HCT116 (cell line): ENCODE results near the gene ATG12. TPM values are rescaled to one million over a fixed set of nuclear protein-coding genes. Genes with fewer than 3 reads are reported as not detected.
A peak's percentile ranks its signal among the peaks of the same experiment; 100 is the strongest.

Experiments used
- ATAC-seq: fragments of 200-7000 bp; cut with Tn5 transposase; 2 replicates; pipeline ENCODE4 v1.9.1; 2020; ENCODE audit warnings: mild to moderate bottlenecking, moderate library complexity
- BruUV-seq: library from RNA; stranded (reverse); fragments of 400-500 nt; replicated peaks from 2 replicates; lab custom pipeline; 2021; lab: Mats Ljungman, UMichigan
- CTCF ChIA-PET: fragments of 300-600 bp; sonication (Branson Sonifier 250); formaldehyde crosslinking; loops from one replicate; lab custom pipeline; 2021; ENCODE audit warnings: antibody characterized with exemption; lab: Charles Lee
- POLR2A ChIA-PET: fragments of 300-600, 350-600 bp; sonication (Branson Sonifier 250); formaldehyde crosslinking; loops from one replicate; lab custom pipeline; 2021; ENCODE audit warnings: antibody characterized with exemption; lab: Charles Lee
- RAD21 ChIA-PET, 2 experiments: fragments of 300-600 bp; sonication (Branson Sonifier 250); formaldehyde crosslinking; loops; one replicate each; lab custom pipeline; 2023; ENCODE audit warnings: low total read pairs in 2 of 2; ENCODE audit not compliant: uncharacterized antibody in 2 of 2, unreplicated experiment in 2 of 2, low non-redundant PET in 1 of 2; lab: Charles Lee
- DNase-seq: peaks from one replicate; pipeline ENCODE4 v3.0.0-alpha.2; 2010; ENCODE audit warnings: low read depth, low spot score
- H2AFZ ChIP-seq: fragments of 200-600 bp; shearing (Covaris generic), sonication (generic); 2 replicates; pipeline ENCODE4 v1.6.1; 2017; ENCODE audit warnings: low read depth, mixed run types, mixed read lengths, antibody characterized with exemption, low read length; ENCODE audit not compliant: poor library complexity, severe bottlenecking
- H3K27ac ChIP-seq: 2 replicates; pipeline ENCODE4 v1.5.1; 2012; ENCODE audit warnings: low read depth, low read length
- H3K27me3 ChIP-seq: fragments of 200-600 bp; sonication (generic); 2 replicates; pipeline ENCODE4 v1.6.1; 2016; ENCODE audit warnings: mixed run types, low read length, mixed read lengths; ENCODE audit not compliant: insufficient read depth
- H3K36me3 ChIP-seq, 2 experiments: fragments of 200-500 bp in 1 of 2; fragments of 200-600 bp in 1 of 2; sonication (Bioruptor generic) in 1 of 2; sonication (generic) in 1 of 2; 2 replicates each; pipeline versions ENCODE4 v1.5.1 to v1.6.1; 2014 to 2016; ENCODE audit warnings: low read length in 2 of 2, inconsistent platforms in 1 of 2, mixed read lengths in 1 of 2, mixed run types in 1 of 2; ENCODE audit not compliant: insufficient read depth in 2 of 2, control insufficient read depth in 1 of 2
- H3K4me1 ChIP-seq, 2 experiments: fragments of 200-600 bp in 1 of 2; sonication (generic) in 1 of 2; 2 replicates each; pipeline versions ENCODE4 v1.5.1 to v1.6.1; 2012 to 2017; ENCODE audit warnings: low read length in 2 of 2, inconsistent platforms in 1 of 2, mild to moderate bottlenecking in 1 of 2, mixed read lengths in 1 of 2, mixed run types in 1 of 2, moderate library complexity in 1 of 2; ENCODE audit not compliant: insufficient read depth in 2 of 2, control insufficient read depth in 1 of 2
- H3K4me2 ChIP-seq: fragments of 200-600 bp; sonication (generic); 2 replicates; pipeline ENCODE4 v1.6.1; 2017; ENCODE audit warnings: mixed run types, low read length, mixed read lengths
- H3K4me3 ChIP-seq, 2 experiments: fragments of 200-600 bp in 1 of 2; sonication (generic) in 1 of 2; replicated peaks in 1 of 2; 2 replicates each; pipeline ENCODE4 v1.5.1; 2011 to 2016; ENCODE audit warnings: low read length in 2 of 2, control low read depth in 1 of 2, low read depth in 1 of 2, mild to moderate bottlenecking in 1 of 2, mixed read lengths in 1 of 2, mixed run types in 1 of 2
- H3K79me2 ChIP-seq: fragments of 200-600 bp; sonication (generic); 2 replicates; pipeline ENCODE4 v1.6.1; 2017; ENCODE audit warnings: mild to moderate bottlenecking, mixed run types, low read length, moderate library complexity, mixed read lengths; ENCODE audit not compliant: insufficient read depth
- H3K9ac ChIP-seq: fragments of 200-600 bp; sonication (generic); 2 replicates; pipeline ENCODE4 v1.6.1; 2016; ENCODE audit warnings: low read length, mixed read lengths
- H3K9me2 ChIP-seq: fragments of 200-600 bp; sonication (generic), shearing (Covaris generic); 2 replicates; pipeline ENCODE4 v1.6.1; 2017; ENCODE audit warnings: mixed run types, mild to moderate bottlenecking, moderate library complexity; ENCODE audit not compliant: insufficient read depth
- H3K9me3 ChIP-seq, 2 experiments: fragments of 200-500 bp in 1 of 2; fragments of 200-600 bp in 1 of 2; sonication (Bioruptor generic) in 1 of 2; sonication (generic) in 1 of 2; 2 replicates each; pipeline ENCODE4 v1.6.1; 2014 to 2017; ENCODE audit warnings: low read length in 2 of 2, mixed read lengths in 2 of 2, inconsistent platforms in 1 of 2, low read depth in 1 of 2, mild to moderate bottlenecking in 1 of 2, mixed run types in 1 of 2, moderate library complexity in 1 of 2; ENCODE audit not compliant: control insufficient read depth in 1 of 2, insufficient read depth in 1 of 2
- H4K20me1 ChIP-seq: fragments of 200-600 bp; sonication (generic), shearing (Covaris generic); 2 replicates; pipeline ENCODE4 v1.6.1; 2017; ENCODE audit warnings: mixed run types, mild to moderate bottlenecking, moderate library complexity; ENCODE audit not compliant: insufficient read depth
- CBX3 ChIP-seq: IDR thresholded peaks from 2 replicates; pipeline ENCODE4 v1.6.1; 2012; ENCODE audit warnings: low read depth
- CEBPB ChIP-seq: IDR thresholded peaks from 2 replicates; pipeline ENCODE4 v1.6.1; 2012; ENCODE audit warnings: low read depth
- CTCF ChIP-seq, 3 experiments: fragments of 200-600 bp in 1 of 3; sonication (generic) in 1 of 3; IDR thresholded peaks in 2 of 3; conservative IDR thresholded peaks in 1 of 3; 2 replicates each; pipeline ENCODE4 v1.5.1; 2012 to 2017; ENCODE audit warnings: low read depth in 2 of 3, low read length in 2 of 3, antibody characterized with exemption in 1 of 3, borderline replicate concordance in 1 of 3, control low read depth in 1 of 3, mild to moderate bottlenecking in 1 of 3, mixed read lengths in 1 of 3, mixed run types in 1 of 3, moderate library complexity in 1 of 3; ENCODE audit not compliant: insufficient read depth in 1 of 3
- EGR1 ChIP-seq: IDR thresholded peaks from 2 replicates; pipeline ENCODE4 v1.6.1; 2012; ENCODE audit warnings: low read depth
- EZH2phosphoT487 ChIP-seq: fragments of 200-600 bp; IDR thresholded peaks from 2 replicates; pipeline ENCODE4 v1.6.1; 2018; ENCODE audit warnings: antibody characterized with exemption, borderline replicate concordance
- JUND ChIP-seq: IDR thresholded peaks from 2 replicates; pipeline ENCODE4 v1.6.1; 2012
- MAX ChIP-seq: IDR thresholded peaks from 2 replicates; pipeline ENCODE4 v1.6.1; 2012
- POLR2A ChIP-seq: IDR thresholded peaks from 2 replicates; pipeline ENCODE4 v1.7.0; 2011; ENCODE audit warnings: borderline replicate concordance; ENCODE audit not compliant: insufficient read depth, insufficient read length; ENCODE audit errors: extremely low read depth
- POLR2AphosphoS5 ChIP-seq: IDR thresholded peaks from 2 replicates; pipeline ENCODE4 v1.6.1; 2011; ENCODE audit warnings: mild to moderate bottlenecking, low read depth, low read length, moderate library complexity
- SIN3A ChIP-seq: IDR thresholded peaks from 2 replicates; pipeline ENCODE4 v1.6.1; 2012; ENCODE audit warnings: low read depth
- SP1 ChIP-seq: IDR thresholded peaks from 2 replicates; pipeline ENCODE4 v1.6.1; 2012; ENCODE audit warnings: low read depth
- TCF7L2 ChIP-seq: IDR thresholded peaks from 2 replicates; pipeline ENCODE4 v1.7.0; 2011; ENCODE audit warnings: borderline replicate concordance, inconsistent platforms; ENCODE audit not compliant: insufficient read depth, insufficient read length; ENCODE audit errors: extremely low read depth
- ZBTB33 ChIP-seq: IDR thresholded peaks from 2 replicates; pipeline ENCODE4 v1.6.1; 2011; ENCODE audit warnings: mild to moderate bottlenecking, low read length, moderate library complexity; ENCODE audit not compliant: insufficient replicate concordance; ENCODE audit errors: extremely low read depth
- intact Hi-C: fragments of 100-400 bp; cut with micrococcal nuclease; formaldehyde crosslinking; loops from 2 replicates; pipeline ENCODE4 v1.10.0; 2022
- total RNA-seq: library from RNA; stranded (reverse); gene quantifications from one replicate; pipeline ENCODE4 v1.2.1, GENCODE V29; 2021; ENCODE audit not compliant: unreplicated experiment

The ATG12 gene
- total RNA-seq, 1 experiment from 2014 or later: 270 TPM

GRCh38 chr5:115858396-115858795 lies 17.0 kb upstream of the ATG12 start:
- Histone ChIP-seq H3K4me3 (no peak overlapping the region), H3K9me2 (no peaks in the 10 kb centered on the region), H3K4me2 (peak overlapping the region; percentile 36)
- TF ChIP-seq TCF7L2: no peak
- TF ChIP-seq MAX: no peak
- TF ChIP-seq JUND: 0 out of 2 replicates have a peak, but pooled peaks have one; percentile 1
- TF ChIP-seq, all 23 proteins: peak for 1
- TSS peak; percentile 11 for BruUV-seq
- POLR2A ChIA-PET: no interaction called here
- Histone ChIP-seq H2AFZ (no peak overlapping the region), H3K79me2 (peaks cover 100% of the 10 kb centered on the region), H3K27ac (peak overlapping the region; percentile 76), H3K36me3 (peaks cover 0 to 17% of the 10 kb centered on the region in 2 experiments; a peak in 2 of 4 replicates), H3K9ac (no peak overlapping the region), H3K9me3 (no peaks in the 10 kb centered on the region), H3K27me3 (no peaks in the 10 kb centered on the region), H4K20me1 (peaks cover 25% of the 10 kb centered on the region), H3K4me1 (peaks cover 70 to 95% of the 10 kb centered on the region in 2 experiments)
- CTCF ChIA-PET: no interaction called here
- RAD21 ChIA-PET: no interaction called here
- DNase-seq (no peak), ATAC-seq (no peak)
- intact Hi-C loops: no loop called here

- intact Hi-C loops: no loop called here
- BruUV-seq: TSS peak; percentile 90
- peak overlapping the region; percentile 36 for H3K4me2 ChIP-seq
- ATAC-seq (peak; percentile 54; the same call in 1 of the 2 replicates), DNase-seq (no peak)
- no peaks in the 10 kb centered on the region for H3K27me3 ChIP-seq
- no peak overlapping the region for H3K4me3 ChIP-seq
- H3K9me2 ChIP-seq: no peaks in the 10 kb centered on the region
- H4K20me1 ChIP-seq: peaks cover 25% of the 10 kb centered on the region
- H3K9ac ChIP-seq: 0 out of 2 replicates have a peak overlapping the region, but pooled peaks have one; percentile 15
- TF ChIP-seq EZH2phosphoT487 (no peak), SP1 (no peak), CEBPB (peak; percentile 60), JUND (peak; percentile 10; the same call in 1 of the 2 replicates), CTCF (IDR thresholded peaks at IDR 0.05 in 2 of 3, conservative IDR thresholded peaks at IDR 0.05 in 1 of 3; ENCODE audit: borderline replicate concordance in 1 of 3, insufficient read depth in 1 of 3, low read depth in 2 of 3, low read length in 2 of 3) (no peak), POLR2A (no peak), ZBTB33 (no peak), POLR2AphosphoS5 (peak; percentile 45; the same call in 1 of the 2 replicates), TCF7L2 (peak; percentile 9), SIN3A (peak; percentile 23; the same call in 1 of the 2 replicates), EGR1 (no peak), CBX3 (no peak)
- RAD21 ChIA-PET: no interaction called here
- peaks cover 0 to 17% of the 10 kb centered on the region in 2 experiments; a peak in 2 of 4 replicates for H3K36me3 ChIP-seq
- H3K27ac ChIP-seq: peak overlapping the region; percentile 76
- POLR2A ChIA-PET: no interaction called here
- CTCF ChIA-PET: no interaction called here
- peaks cover 100% of the 10 kb centered on the region for H3K79me2 ChIP-seq
- peaks cover 71 to 97% of the 10 kb centered on the region in 2 experiments for H3K4me1 ChIP-seq
- no peaks in the 10 kb centered on the region for H3K9me3 ChIP-seq
- no peak overlapping the region for H2AFZ ChIP-seq
Observed at GRCh38 chr5:115857626-115858349, 16.4 kb upstream of the ATG12 start.
